ENCODE results near the gene ARHGAP26.

DNA sequence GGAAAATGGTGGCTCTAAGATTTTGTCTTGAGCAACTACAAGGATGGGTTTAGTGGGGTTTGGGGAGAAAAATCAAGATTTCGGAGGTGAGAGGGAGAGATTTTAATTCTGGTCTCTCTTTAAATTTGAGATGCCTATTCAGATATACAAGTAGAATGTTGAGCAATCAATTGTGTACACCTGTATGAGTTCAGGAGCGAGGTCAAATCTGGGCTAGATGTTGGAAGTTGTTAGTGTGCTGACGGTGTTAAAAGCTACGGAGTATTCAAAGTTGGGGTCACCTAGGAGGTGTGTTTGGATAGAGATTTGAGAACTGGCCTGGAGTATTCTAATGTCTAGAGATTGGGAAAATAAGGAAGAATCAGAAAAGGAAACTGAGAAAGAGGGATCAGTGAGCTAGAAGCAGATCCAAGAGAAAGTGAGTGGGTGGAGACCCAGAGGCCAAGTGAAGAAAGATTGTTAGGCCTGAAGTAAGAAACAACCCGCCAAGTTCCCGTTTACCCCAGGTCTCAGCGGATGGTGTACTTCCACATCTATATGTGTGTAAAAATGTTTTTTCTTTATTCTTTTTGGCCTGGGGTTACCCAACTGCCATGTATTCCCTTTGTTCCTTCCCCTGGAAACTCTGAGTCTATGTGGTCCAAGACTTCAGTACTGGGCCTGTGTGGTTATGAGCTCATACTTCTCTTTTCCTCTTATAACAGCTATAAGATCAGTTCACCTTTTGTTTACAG lies 11.9 kb upstream of the ARHGAP26 start:
- TF ChIP-seq POLR2A (IDR thresholded peaks at IDR 0.05; ENCODE audit: low read depth, low read length) (no peak), EZH2 (IDR thresholded peaks at IDR 0.05; ENCODE audit: borderline replicate concordance, low read depth, low read length, severe bottlenecking) (no peak), CTCF (IDR thresholded peaks at IDR 0.05; ENCODE audit: extremely low read depth in 1 of 2, insufficient read depth in 1 of 2, low read depth in 1 of 2, low read length in 2 of 2) (no peak), POLR2AphosphoS5 (IDR thresholded peaks at IDR 0.05; ENCODE audit: insufficient read depth, low read depth, low read length) (no peak)
